Suprapubic skin (tissue), 4 donors: Measurements from ENCODE around the gene FMO1.

Experiments used
- CTCF ChIP-seq, 2 donors: fragments of 200-600 bp in 1 of 2; fragments of 450-650 bp in 1 of 2; sonication (generic) in 1 of 2; IDR thresholded peaks; one replicate each; pipeline ENCODE4 v1.5.1; 2016 to 2019; ENCODE audit warnings: antibody characterized with exemption in 2 of 2, mild to moderate bottlenecking in 1 of 2, moderate library complexity in 1 of 2
- EP300 ChIP-seq: sonication (generic); formaldehyde crosslinking; IDR thresholded peaks from one replicate; pipeline ENCODE4 v1.6.1; 2017; ENCODE audit warnings: antibody characterized with exemption
- POLR2AphosphoS5 ChIP-seq, 3 donors: sonication (generic); formaldehyde crosslinking; IDR thresholded peaks; one replicate each; pipeline ENCODE4 v1.6.1; 2017; ENCODE audit warnings: antibody characterized with exemption in 3 of 3

GRCh38 chr1:171243878-171244277 is 4.4 kb upstream of the FMO1 start:
- TF ChIP-seq EP300 (no peak), POLR2AphosphoS5 (IDR thresholded peaks at IDR 0.05) (no peak), CTCF (IDR thresholded peaks at IDR 0.05) (no peak)
